ENCODE results near the gene FBXL16. TPM values are rescaled to one million over a fixed set of nuclear protein-coding genes. Genes with fewer than 3 reads are reported as not detected.
A peak's percentile ranks its signal among the peaks of the same experiment; 100 is the strongest.
"Not testable (repeated sequence)": the region's sequence is repeated elsewhere in the genome, so short reads cannot be mapped to it uniquely, and the experiment has no call there.

FBXL16 gene, protein sequence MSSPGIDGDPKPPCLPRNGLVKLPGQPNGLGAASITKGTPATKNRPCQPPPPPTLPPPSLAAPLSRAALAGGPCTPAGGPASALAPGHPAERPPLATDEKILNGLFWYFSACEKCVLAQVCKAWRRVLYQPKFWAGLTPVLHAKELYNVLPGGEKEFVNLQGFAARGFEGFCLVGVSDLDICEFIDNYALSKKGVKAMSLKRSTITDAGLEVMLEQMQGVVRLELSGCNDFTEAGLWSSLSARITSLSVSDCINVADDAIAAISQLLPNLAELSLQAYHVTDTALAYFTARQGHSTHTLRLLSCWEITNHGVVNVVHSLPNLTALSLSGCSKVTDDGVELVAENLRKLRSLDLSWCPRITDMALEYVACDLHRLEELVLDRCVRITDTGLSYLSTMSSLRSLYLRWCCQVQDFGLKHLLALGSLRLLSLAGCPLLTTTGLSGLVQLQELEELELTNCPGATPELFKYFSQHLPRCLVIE
- 0.05 TPM in 1 of 2 replicates, not detected in the other for total RNA-seq

DNA sequence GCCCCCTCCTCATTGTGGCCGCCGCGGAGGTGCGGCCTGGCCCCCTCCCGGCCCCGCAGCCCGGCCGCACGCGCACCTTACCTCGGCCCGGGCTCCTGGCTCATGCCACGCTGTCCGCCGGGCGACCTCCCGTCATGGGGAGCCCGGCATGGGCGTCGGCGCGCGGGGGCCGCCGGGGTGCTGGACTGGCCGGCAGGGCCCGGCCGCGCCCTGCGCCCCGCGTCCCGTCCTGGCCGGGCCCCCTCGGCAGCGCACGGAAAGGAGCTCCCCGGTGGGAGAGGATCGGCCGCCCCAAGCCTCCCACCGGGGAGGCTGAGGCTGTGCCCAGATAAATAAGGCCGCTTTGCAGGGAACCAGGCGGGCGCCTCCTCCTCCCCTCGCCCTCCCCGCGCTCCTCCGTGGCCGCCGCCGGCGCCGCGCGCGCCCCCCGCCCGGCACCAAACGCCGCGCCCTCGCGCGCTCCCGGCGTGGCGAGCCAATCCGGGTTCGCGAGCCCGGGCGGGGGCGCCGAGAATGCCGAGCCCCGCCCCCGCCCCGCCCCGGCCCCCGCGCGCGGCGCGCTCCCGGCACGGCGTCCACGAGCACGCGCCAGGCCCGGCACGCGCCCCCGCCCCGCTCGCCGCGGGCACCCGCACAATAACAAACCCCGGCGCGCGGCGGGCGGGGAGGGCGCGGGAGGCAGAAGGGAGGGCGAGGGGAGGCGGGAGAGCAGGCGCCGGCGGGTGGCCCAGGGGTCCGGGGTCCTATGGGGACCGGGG is at the start of gene FBXL16:
Gene FBXL16, minus strand, starts transcription at position 371 of the 758 bp plus-strand sequence. CDS start 8,396 bp downstream, outside the sequence.
- no peak for DNase-seq

DNA sequence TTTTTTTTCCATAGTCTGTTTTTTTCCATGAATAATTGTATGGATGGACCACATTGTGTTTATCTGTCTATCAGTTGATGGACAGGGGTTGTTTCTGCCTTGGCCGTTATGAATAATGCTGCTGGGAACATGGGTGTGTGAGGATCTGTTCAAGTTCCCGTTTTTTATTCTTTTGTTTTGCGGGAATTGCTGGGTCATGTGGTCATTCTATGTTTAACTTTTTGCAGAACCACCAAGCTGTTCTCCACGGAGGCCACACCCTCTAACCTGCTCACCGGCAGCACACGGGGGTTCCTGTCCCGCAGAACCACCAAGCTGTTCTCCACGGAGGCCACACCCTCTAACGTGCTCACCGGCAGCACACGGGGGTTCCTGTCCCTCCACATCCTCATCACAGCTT is 49.1 kb upstream of the FBXL16 start:
- DNase-seq: no peak

DNA sequence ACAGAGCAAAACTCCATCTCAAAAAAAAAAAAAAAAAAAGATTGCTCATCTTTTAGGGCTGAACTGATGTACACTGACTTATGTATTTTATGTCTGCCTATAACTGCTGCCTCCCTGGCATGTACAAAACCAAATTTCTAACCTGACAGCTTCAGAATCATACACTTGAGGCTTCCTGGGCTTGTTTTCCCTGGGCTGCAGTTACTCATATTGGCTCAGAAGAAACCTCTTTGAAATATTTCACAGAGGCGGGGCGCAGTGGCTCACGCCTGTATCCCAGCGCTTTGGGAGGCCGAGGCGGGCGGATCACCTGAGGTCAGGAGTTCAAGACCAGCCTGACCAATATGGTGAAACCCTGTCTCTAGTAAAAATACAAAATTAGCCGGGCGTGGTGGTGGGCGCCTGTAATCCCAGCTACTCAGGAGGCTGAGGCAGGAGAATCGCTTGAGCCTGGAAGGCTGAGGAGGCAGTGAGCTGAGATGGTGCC is 48.6 kb upstream of the FBXL16 start:
- not testable (repeated sequence) for DNase-seq

DNA sequence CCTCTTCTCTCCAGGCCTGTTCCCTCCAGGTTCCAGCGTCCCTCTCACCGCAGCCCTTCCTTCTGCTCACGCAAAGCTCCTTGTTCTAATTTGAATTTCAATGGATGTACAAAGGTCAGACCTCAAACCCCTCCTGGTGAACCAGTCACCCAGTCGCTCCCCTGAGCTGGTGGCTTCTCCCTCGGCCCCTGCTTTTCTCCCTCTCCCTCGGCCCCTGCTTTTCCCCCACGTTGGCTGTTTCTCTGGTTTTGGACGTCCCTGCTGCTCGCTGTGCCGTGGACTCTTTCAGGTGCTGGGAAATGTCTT is 46.4 kb upstream of the FBXL16 start:
- no peak for DNase-seq

DNA sequence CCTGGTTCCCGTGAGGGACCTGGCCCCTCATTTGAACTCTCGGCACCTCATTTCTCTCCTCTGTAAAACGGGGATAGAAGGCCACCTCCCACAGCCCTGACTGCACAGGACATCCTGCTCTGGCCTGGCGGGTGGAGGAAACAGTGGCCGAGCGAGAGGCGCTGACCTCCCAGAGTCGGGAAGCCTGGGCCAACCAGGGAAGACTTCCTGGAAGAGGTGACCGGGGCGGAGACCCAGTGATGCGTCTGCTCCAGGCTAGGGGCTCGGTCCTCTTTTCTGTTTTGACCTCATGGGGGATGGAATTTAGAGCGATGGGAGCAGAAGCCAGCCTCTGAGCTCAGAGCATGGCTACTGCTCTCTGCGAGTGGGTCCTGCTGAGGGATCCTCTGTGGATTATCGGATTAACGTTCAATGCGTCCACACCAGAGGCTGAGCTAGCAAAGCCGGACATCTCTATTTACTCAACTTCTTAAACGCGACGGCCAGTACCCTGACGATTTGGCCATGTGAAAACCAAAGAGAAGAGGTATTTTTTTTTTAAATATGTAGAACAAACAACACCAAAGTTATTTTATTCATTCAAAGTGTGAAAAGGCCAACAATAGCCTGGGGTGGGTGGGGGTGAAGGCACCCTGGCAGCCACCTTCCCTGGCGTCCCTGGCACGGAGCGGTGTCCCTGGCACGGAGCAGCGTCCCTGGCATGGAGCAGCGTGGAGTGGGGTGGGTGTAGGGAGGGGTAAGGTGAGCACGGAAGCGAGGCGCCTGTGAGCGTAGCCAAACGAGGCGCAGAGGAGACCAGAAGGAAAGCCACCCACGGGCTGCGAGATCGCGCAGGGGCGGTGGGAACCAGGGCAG is 45.8 kb upstream of the FBXL16 start:
- DNase-seq: no peak

DNA sequence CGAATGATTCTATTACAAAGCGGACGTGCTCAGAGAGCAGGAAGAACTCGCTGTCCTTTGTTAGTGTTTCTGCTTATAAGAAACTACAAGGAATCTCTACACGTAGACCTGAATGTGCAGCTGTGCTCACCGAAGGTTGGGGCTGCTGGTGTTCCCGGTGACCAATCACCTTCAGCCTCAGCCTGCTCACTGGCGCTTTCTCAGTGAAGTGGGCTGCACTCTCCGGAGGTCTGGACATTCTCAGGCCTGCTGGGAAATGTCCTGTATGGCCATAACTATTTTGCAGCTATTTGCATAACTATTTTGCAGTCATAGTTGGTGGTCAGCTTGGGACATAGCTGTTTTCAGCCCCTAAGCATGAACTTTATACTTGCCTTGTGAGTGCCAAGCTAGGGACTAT is 44.9 kb upstream of the FBXL16 start:
- DNase-seq: no peak

DNA sequence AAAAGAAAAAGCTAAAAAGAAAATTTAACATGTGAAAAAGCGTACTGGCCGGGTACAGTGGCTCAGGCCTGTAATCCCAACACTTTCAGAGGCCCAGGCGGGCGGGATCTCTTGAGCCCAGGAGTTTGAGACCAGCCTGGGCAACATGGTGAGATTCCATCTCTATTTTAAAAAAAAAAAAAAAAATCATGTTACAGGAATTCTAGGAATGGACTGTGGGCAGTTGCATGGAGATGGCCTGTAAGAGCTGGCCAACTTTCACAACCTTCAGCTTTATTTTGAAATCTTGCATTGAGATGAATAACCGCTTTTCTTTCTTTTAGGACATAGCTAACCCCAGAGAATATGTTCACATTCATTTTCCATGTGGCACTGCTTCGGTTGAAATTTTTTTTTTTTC is 43.4 kb upstream of the FBXL16 start:
- DNase-seq: no peak

DNA sequence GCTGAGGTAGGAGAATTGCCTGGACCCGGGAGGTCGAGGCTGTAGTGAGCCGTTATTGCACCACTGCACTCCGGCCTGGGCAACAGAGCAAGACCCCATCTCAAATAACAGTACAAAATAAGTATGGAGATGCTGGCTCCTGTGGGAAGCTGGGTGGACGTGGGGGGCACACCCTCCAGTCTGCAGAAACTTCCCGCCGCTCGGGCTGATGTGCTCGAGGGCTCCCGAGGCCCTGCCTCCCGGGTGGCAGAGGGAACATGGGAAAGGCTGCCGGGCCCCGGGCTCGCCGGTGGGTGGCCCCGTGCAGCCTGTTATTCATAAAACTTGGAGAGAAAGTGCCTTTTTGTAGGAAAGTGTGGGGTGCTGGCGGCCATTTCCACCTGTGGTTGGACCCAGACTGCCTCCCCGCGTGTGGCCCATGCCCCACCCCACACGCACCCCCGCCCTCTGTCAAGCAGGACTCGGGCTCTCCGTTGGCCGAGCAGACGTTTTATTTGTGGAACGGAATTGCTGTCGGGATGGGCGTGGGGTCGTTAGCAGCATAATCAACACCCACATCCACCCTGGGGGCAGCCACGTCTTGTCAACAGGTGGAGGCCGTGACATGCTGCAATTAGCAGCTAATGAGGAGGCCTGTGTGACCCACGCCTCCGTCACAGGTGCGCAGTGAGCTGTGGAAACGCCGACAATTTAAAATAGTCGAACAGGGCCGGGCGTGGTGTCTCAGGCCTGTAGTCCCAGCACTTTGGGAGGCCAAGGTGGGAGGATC is 42.6 kb upstream of the FBXL16 start:
- DNase-seq: no peak

DNA sequence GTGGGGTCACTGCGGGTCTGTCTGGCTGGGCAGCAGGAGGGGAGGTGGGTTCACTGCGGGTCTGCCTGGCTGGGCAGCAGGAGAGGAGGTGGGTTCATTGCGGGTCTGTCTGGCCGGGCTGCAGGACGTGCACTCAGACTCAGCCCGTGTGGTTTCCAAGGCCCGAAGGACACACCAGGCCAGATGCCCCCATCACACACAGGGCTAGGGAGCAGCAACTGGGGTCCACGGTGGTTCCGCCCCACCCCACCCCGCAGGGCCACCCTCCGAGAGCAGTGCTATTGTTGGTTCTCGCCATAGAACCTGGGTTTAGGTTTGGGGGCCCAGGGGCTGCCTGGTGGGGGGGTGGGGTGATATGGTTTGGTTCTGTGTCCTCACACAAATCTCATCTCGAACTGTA is 41.0 kb upstream of the FBXL16 start:
- DNase-seq: no peak

DNA sequence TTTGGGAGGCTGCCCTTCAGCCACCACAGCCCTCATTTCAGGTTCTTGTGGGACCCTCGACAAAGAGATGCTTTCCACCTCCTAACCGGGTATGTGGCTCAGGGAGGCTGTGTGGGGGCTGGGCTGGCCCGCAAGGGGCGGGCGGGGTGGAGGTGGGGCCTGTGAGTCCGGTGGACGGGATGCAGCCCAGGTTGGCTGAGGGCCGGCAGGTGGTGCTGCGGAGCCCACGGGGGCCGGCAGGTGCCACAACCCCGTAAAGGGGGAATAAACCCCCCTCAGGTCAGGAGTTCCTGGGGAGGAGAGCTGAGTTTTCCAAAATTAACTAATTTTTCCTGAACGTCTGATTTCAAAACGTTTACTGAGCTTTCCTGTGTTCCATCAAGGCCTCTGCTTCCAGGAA is 40.1 kb upstream of the FBXL16 start:
- DNase-seq: peak; percentile 20

DNA sequence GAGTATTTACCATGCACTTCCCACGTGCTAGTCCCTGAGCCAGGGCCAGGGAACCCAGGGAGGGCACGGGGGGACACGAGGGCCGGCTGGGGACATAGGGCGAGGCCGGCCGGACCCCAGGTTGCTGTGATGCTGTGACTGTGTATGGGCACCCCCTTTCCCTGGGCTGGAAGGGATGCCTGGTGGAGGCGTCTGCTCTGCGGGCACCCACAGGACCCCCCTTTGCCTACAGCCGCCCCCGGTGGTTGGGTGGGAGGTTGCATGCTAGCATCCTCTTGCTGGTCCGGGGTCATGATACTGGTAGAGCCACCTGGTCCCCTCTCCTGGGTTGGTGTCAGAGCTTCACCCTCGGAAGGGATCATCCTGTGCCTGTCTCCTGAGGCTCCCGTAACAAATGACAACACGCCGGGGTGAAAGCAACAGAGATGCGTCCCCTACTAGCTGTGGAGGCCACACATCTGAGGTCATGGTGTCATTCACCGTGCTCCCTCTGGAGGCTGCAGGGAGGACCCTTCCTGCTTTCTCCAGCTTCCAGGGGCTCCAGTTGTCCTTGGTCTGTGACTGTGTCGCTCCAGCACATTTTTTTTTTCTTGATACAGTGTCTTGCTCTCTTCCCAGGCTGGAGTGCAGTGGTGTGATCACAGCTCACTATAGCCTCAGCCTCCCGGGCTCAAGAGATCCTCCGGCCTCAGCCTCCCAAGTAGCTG is 38.3 kb upstream of the FBXL16 start:
- no peak for DNase-seq

DNA sequence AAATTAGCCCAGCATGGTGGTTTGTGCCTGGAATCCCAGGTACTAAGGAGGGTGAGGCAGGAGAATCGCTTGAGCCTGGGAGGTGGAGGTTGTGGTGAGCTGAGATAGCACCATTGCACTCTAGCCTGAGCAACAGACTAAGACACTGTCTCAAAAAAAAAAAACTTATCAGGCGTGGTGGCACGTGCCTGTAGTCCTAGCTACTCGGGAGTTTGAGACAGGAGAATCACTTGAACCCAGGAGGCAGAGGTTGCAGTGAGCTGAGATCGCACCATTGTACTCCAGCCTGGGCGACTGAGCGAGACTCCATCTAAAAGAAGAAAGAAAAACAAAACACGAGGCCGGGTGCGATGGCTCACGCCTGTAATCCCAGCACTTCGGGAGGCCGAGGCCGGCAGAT is 37.3 kb upstream of the FBXL16 start:
- not testable (repeated sequence) for DNase-seq

DNA sequence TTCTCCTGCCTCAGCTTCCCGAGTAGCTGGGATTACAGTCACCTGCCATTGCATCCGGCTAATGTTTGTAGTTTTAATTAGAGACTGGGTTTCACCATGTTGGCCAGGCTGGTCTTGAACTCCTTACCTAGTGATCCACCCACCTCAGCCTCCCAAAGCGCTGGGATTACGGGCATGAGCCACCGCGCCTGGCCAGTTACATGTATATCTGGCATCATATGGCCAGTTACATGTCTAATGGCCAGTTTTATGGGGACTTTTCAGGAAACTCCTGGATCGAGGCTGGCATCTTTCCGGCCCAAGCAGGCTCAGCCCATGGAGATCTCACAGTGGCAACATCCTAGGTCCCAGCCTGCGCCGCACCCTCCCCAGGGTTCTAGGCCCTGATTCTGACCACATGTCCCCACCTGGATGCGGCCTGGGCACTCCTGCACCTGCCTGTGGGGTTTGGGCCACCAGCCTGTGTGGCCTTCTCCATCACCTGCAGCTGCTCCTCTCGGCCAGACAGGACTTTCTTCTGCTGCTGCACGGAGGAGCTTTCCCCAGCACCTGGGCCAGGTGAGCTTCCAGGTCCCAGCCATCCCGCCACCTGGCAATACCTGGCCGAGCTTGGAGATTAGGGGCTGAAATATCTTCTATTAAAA is 36.5 kb upstream of the FBXL16 start:
- DNase-seq: no peak

DNA sequence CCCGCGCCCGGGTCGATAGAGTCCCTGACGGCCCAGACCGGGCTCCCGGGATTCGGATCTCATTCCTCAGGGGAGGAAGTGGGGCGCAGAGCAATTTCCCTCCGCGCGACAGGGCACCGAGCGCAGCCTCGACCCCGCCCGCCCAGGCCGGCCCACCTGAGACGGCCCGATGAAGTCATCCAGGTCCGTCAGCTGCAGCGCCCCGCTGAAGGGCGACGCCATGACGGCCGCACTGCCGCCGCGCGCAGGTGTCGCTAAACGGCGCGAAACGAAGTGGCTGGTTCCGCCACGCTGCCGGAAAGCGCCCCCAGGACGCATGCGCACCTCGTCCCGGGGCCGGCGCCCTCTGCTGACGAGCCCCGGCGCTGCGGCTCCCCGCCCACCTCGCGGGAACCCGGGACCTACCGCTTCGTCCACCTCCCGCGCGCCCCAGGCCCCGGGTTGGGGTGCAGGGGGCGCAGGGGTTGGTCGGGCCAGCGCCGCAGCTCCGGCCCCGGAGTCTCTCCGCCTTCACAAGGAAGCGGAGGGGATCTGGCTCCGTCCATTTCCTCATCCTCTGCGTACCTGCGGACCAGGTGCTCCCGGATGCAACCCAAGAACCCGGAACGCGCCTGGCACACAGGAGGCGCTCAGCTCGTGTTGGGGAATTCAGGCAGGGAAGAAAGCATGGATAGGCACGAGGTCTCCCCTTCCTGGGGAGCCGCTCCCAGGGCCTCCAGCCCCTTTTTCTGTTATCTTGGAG is 35.3 kb upstream of the FBXL16 start, which contains the start of gene CIAO3:
Gene CIAO3, minus strand, starts transcription at position 234 of the 742 bp plus-strand sequence. Its CDS starts 12 bp downstream, at position 222.
- peak; percentile 94 for DNase-seq

DNA sequence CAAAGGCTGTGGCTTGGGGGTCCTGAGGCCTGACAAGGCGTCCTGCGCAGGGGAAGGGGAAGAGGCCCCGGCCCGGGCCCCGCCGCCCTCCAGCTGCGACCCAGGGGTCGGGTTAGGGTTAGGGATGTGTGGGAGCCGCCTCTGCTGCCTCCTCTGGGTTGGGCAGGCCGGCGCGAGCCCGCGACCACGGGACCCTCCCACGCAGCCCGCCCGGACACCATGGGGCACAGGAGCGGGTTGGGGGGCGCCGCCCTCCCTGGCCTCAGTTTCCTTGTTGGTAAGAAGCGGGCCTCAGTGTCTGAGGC is 34.8 kb upstream of the FBXL16 start:
- DNase-seq: no peak

DNA sequence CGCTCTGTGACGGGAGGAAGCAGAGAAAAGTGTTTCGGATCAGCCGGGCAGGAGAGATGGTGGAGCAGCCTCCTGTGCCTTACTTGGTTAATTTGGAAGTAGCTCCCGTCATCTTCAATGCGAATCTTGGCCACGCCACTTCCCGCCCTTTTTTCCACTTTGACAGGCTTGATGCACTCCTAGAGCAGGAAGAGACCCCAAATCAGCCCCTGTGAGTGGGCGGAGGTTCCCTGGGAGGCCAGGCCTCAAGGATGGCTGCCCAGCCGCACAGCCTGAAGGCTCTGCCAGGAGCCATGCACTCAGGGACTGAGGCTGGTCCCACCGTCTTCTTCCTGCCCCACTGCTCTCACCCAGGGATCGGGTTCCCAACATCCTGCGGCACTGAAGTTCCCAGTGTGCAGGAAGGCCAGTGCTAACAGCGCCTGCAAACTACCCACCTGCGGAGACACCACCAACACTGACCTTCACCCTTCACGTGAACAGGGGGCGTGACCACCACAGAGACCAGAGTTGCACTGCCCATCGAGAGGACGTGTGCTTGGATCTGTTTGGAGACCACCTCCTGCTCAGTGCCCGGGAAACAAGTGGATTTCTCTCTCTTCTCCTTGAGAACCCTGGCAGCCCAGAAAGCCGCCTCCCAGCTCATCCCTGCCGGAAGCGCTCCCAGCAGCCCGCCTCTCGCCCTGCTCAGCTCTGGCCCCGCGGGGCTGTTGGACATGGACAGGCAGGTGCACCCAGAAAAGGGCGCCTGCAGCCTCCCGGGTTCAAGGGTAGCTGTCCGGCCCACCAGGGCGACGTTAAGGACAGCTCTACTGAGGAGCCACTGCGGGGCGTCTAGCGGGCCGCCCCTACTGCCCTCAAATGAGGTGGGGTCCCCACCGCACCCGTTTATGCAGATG is 34.2 kb upstream of the FBXL16 start:
- DNase-seq: no peak

DNA sequence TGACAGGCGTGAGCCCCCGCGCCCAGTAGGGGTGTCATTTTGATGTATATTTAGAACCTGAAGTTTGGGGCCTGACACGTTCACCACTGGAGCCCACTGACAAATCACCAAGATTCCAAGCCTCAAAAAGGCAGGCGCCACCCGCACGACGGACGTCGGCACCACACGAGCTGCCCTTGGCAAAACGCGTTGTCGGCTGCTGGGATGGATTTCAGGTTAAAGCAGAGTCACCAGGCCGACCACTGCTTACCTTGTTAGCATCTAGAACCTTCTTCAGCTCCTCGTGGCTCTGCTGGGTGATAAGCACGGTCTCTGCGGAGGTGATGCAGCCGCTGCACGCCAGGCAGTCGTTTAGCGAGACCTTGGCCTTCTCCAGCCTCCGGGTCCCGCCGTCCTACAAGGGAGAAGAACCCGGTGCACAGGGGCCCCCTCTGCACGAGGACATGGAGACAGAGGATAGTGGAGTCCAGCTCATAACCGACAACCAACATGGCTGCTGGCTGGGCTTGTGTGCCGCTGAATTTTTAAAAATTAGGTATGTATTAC is 31.4 kb upstream of the FBXL16 start:
- no peak for DNase-seq

DNA sequence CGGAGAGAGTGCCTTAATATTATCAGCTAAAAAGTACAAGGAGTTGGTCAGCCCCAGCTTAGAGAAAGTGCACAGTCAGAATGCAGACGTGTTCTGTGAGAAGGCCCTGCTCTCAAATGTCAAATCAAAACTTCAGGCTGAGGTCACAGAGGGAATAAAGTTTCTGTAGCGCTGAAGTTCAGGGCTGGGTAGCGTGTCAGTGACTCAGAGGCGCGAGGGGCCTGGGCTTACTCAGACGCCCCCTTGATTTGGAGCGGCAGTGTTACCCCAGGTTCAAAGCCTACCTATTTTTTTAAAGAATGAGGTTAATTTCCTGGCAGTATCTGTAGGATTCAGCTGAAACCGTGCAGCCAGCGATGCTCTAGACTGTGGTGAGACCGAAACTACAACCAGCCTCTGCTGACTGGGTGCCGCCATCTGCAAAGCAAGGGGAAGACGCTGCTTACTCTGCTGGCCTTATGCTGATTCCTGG is 30.4 kb upstream of the FBXL16 start:
- no peak for DNase-seq

Data from dermis blood vessel endothelial cell (primary cell).